Limb (tissue), 2 donors: Measurements from ENCODE around the gene KRTAP10-4.
"Not testable (repeated sequence)": the region's sequence is repeated elsewhere in the genome, so short reads cannot be mapped to it uniquely, and the experiment has no call there.

Experiments
- DNase-seq, 2 donors: peaks; one replicate each; pipeline ENCODE4 v3.0.0-alpha.2; 2016; ENCODE audit errors: extremely low spot score in 2 of 2

KRTAP10-4 gene

GRCh38 chr21:44596068-44596725 is 22.7 kb downstream of the KRTAP10-4 start:
- DNase-seq: no peak

GRCh38 chr21:44598061-44598460 is 24.5 kb downstream of the KRTAP10-4 start:
- DNase-seq: no peak

- no peak for DNase-seq
These were observed 25.9 kb downstream of the KRTAP10-4 start for GRCh38 chr21:44599264-44600029.

- DNase-seq: not testable (repeated sequence)
These were observed 26.8 kb downstream of the KRTAP10-4 start, which contains the start of gene KRTAP10-7 for GRCh38 chr21:44600118-44600978. KRTAP10-7 (plus strand) TSS chr21:44600597; CDS start chr21:44600622, 25 bp downstream.

- DNase-seq: not testable (repeated sequence)
These were observed 27.6 kb downstream of the KRTAP10-4 start for GRCh38 chr21:44601091-44601490.

- no peak for DNase-seq
These were observed 28.3 kb downstream of the KRTAP10-4 start for GRCh38 chr21:44601596-44602462.

GRCh38 chr21:44602463-44602850 is 28.9 kb downstream of the KRTAP10-4 start:
- no peak for DNase-seq

- DNase-seq: no peak
These were observed 29.8 kb downstream of the KRTAP10-4 start for GRCh38 chr21:44603109-44603875.

- no peak for DNase-seq
These were observed 30.4 kb downstream of the KRTAP10-4 start for GRCh38 chr21:44603911-44604310.

GRCh38 chr21:44606495-44606894 is 33.0 kb downstream of the KRTAP10-4 start:
- no peak for DNase-seq

- no peak for DNase-seq
These were observed 35.7 kb downstream of the KRTAP10-4 start for GRCh38 chr21:44609193-44609592.

- not testable (repeated sequence) for DNase-seq
These were observed 36.8 kb downstream of the KRTAP10-4 start for GRCh38 chr21:44610157-44610843.

GRCh38 chr21:44611551-44611950 is 38.0 kb downstream of the KRTAP10-4 start:
- DNase-seq: no peak

- no peak for DNase-seq
These were observed 38.5 kb downstream of the KRTAP10-4 start, which contains the start of gene KRTAP10-8 for GRCh38 chr21:44612029-44612486. KRTAP10-8 (plus strand) TSS chr21:44612079; CDS start chr21:44612101, 22 bp downstream.

- DNase-seq: no peak
These were observed 39.2 kb downstream of the KRTAP10-4 start for GRCh38 chr21:44612669-44613229.

GRCh38 chr21:44613386-44614155 is 40.0 kb downstream of the KRTAP10-4 start:
- no peak for DNase-seq

GRCh38 chr21:44614161-44614631 is 40.7 kb downstream of the KRTAP10-4 start:
- DNase-seq: no peak

GRCh38 chr21:44614961-44615391 is 41.4 kb downstream of the KRTAP10-4 start:
- no peak for DNase-seq
